CD4-positive, alpha-beta T cell treated with Interleukin-17A for 1 hour (primary cell): ENCODE results near the gene GSTT4.
"Not testable (repeated sequence)": the region's sequence is repeated elsewhere in the genome, so short reads cannot be mapped to it uniquely, and the experiment has no call there.

Experiments used
- DNase-seq: peaks from one replicate; pipeline ENCODE4 v3.0.0-alpha.2; 2020

GSTT4 gene

DNA sequence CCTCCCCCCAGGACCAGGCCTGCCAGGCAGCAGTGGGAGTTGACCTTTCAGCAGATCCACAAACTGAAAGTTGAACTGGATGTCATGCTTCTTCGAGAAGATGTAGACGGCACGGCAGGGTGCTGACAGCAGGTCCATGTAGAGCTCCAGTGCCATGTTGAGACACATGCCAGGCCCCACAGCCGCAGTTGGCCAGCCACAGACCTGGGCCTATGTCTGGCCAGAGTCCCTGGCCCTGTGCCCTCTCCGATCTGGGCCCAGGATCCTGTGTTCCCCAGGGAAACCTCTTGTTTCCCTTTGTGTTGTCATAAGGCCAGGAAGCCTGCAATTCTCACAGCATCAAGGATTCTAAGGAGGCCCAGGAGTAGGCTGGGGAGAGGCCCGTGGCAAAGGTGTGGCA is at the start of gene GSTT4:
TSS of gene GSTT4 (minus strand) at position 253 of the 400 bp plus-strand sequence. CDS start at position 156, 97 bp downstream.
- no peak for DNase-seq

DNA sequence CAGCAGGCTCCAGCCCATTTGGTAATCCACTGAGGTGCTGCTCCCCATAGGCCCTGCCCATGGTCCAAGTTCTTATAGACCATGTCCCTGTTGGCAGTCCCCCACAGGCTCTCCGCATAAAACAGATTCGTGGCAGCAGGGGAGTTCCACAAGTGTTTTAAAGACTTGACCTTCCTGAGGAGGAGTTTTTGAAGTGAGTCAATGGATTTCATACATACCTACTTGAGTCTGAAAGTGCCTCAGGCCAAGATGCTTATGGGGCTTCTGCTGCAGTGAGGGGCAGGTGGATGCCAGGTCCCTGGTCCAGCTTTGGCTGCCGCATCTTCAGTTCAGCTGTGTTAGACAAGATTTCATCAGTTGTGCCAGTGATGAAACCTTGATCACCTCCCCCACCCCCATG is 49.1 kb upstream of the GSTT4 start:
- DNase-seq, result no peak

GRCh38 chr22:24053481-24054226 is 48.4 kb upstream of the GSTT4 start:
- DNase-seq, result no peak

DNA sequence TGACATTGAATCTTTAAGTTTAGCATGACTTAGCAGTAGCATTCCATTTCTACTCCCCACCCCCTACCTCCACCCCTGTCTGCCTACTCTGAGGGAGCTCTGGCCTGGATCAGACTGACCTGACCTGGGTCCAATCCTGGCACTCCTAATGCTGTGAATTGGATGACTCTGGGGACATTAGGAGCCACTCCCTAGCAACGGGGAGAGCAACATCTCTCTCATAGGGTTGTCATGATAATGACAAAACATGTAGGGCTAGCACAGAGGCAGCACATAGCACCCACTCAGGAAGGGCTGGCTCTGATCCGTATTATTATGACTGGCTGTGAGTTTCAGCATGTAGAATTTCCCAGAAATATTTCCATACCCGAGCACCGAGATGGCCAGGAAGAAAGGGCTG is 46.3 kb upstream of the GSTT4 start:
- DNase-seq, result no peak

GRCh38 chr22:24051028-24051427 is 45.8 kb upstream of the GSTT4 start:
- no peak for DNase-seq

DNA sequence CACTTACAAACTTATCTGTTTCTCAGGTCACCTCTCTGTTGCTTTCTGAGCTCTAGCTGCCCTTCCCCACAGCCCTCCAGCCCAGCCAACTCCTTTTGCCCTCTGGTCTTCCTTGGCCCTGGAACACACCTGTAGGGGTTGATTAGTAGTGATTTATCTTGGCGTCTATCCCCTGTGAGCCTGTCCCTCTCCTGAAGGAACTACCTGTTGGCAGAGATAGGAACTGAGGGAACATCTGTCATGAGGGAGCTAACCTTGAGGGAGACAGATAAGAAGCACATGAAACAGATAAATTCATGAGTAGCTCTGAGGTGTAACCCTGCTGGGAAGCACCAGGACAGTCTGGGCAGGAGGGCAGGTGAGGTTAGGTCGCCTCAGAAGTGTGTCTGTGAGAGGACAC is 44.7 kb upstream of the GSTT4 start:
- DNase-seq, result no peak

DNA sequence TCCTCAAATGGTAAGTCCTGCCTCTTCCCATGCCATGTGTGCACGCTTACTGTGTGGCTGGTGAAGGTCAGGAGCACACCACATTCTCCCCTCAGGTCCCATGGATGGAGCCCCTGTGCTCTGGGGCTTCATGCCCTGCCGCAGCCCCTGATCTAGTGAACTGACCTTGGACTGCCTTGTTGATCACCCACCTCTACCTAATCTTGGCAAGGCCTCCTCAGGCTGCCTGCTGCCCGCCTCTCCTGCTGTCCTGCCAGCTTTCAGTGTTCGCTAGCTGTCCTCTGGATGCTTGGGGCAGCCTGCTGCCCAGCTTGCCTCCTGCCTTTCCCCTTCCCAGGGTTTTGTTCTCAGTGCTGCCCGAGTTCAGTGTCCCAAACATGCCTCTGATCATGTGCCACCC is 44.0 kb upstream of the GSTT4 start:
- DNase-seq, result no peak

DNA sequence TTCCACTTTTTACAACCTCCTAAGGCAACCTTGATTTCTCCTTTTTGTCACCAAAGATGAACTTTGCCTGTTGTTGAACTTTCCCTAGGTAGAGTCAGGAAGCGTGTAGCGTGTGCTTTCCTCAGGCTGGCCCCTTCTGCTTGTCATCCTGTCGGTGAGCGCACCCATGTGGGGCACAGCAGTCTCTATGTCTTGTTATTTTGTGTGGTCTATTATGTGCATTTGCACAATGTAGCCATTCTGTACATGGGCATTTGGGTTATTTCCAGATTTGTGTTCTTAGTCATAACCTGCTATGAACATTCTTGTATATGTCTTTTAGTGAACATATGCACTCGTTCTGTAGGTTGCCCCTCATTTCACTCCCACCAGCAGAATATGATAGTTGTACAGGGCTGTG is 40.8 kb upstream of the GSTT4 start:
- no peak for DNase-seq

- DNase-seq, result no peak
Observed at GRCh38 chr22:24043958-24044357, 38.7 kb upstream of the GSTT4 start.

- DNase-seq, result not testable (repeated sequence)
Observed at GRCh38 chr22:24043465-24043864, 38.2 kb upstream of the GSTT4 start.

GRCh38 chr22:24040946-24041345 is 35.7 kb upstream of the GSTT4 start:
- no peak for DNase-seq

DNA sequence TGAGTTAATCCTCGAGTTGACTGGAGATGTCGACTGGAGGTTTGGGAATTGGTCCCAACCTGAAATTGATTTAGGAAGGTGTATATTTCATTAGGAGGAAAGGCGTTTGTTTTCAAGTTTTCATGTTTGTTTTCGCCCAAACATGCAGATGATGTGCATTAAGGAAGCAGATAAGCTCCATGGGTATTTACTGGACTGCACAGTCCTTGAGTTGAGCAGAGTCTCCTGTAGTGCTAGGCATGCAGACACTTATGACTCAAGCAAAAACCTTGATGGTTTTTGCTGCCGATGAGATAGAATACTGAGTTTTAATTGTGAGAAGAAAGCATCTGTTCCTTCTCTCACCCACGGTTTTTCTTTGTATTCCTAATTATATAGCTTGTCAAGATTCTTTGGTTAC is 33.8 kb upstream of the GSTT4 start:
- no peak for DNase-seq

- DNase-seq, result peak; percentile 27
Observed at GRCh38 chr22:24037851-24038765, 32.9 kb upstream of the GSTT4 start.

DNA sequence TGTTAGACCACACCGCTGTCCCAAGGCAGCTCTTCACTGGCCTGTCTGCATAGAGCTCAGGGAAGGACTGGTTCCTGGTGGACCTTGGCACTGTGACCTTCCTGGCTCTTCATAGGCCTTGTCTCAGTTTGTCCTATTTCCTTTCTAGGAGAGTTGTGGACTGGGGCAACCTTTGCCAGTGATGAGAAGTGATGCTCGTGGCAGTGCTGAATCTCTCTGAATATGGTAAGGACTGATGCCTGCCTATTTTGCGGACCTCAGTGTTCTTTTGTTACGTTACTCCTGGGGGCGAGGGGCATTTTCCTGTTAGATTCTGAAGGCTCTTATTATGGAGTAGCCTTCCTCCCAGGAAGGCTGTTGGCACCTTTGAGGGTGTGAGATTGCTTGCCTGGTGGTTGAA is 30.0 kb upstream of the GSTT4 start:
- no peak for DNase-seq

- no peak for DNase-seq
Observed at GRCh38 chr22:24033731-24034130, 28.5 kb upstream of the GSTT4 start.

- DNase-seq, result no peak
Observed at GRCh38 chr22:24030186-24030702, 25.0 kb upstream of the GSTT4 start.

- no peak for DNase-seq
Observed at GRCh38 chr22:24029304-24029703, 24.1 kb upstream of the GSTT4 start.

GRCh38 chr22:24028533-24028932 is 23.3 kb upstream of the GSTT4 start:
- DNase-seq, result no peak

- no peak for DNase-seq
Observed at GRCh38 chr22:24027991-24028390, 22.7 kb upstream of the GSTT4 start.

GRCh38 chr22:24027389-24027975 is 22.2 kb upstream of the GSTT4 start:
- no peak for DNase-seq

DNA sequence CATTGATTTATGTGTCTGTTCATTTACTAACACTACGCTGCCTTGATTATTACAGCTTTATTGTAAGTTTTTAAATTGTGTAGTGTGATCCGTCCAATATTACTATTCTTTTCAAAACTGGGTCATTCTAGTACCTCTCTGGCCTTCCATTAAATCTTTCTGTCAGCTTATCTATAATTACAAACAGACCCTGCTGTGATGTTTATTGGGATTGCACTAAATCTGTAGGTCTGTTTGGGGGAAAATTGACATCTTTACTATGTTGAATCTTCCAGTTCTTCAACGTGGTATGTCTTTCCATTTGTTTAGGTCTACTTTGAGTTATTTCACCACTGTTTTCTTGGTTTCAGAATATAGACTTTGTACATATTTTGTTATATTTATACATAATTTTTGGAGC is 21.5 kb upstream of the GSTT4 start:
- DNase-seq, result no peak

- DNase-seq, result no peak
Observed at GRCh38 chr22:24026056-24026455, 20.8 kb upstream of the GSTT4 start.

- DNase-seq, result no peak
Observed at GRCh38 chr22:24025475-24025874, 20.2 kb upstream of the GSTT4 start.

DNA sequence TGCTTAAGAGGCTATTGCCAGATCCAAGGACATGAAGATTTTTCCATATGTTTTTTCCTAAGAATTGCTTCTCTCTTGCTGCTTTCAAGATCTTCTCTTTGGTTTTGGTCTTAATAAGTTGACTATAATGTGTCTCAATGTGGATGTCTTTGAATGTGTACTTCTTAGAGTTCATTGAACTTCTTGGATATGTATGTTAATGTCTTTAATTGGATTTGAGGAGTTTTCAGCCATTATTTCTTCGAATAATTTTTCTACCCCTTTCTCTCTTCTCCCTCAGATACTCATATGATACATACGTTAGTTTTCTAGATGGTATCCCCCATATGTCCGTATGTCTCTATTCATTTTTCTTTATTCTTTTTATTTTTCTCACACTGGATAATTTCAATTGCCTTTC is 19.1 kb upstream of the GSTT4 start:
- no peak for DNase-seq
